HCT116 (cell line): ENCODE data around the gene B4GALT7. TPM values are rescaled to one million over a fixed set of nuclear protein-coding genes. Genes with fewer than 3 reads are reported as not detected.

Source experiments
- ATAC-seq: fragments of 200-7000 bp; cut with Tn5 transposase; 2 replicates; pipeline ENCODE4 v1.9.1; 2020; ENCODE audit warnings: mild to moderate bottlenecking, moderate library complexity
- BruUV-seq: library from RNA; stranded (reverse); fragments of 400-500 nt; replicated peaks from 2 replicates; lab custom pipeline; 2021; lab: Mats Ljungman, UMichigan
- CTCF ChIA-PET: fragments of 300-600 bp; sonication (Branson Sonifier 250); formaldehyde crosslinking; loops from one replicate; lab custom pipeline; 2021; ENCODE audit warnings: antibody characterized with exemption; lab: Charles Lee
- POLR2A ChIA-PET: fragments of 300-600, 350-600 bp; sonication (Branson Sonifier 250); formaldehyde crosslinking; loops from one replicate; lab custom pipeline; 2021; ENCODE audit warnings: antibody characterized with exemption; lab: Charles Lee
- RAD21 ChIA-PET, 2 experiments: fragments of 300-600 bp; sonication (Branson Sonifier 250); formaldehyde crosslinking; loops; one replicate each; lab custom pipeline; 2023; ENCODE audit warnings: low total read pairs in 2 of 2; ENCODE audit not compliant: uncharacterized antibody in 2 of 2, unreplicated experiment in 2 of 2, low non-redundant PET in 1 of 2; lab: Charles Lee
- DNase-seq: peaks from one replicate; pipeline ENCODE4 v3.0.0-alpha.2; 2010; ENCODE audit warnings: low read depth, low spot score
- H2AFZ ChIP-seq: fragments of 200-600 bp; shearing (Covaris generic), sonication (generic); 2 replicates; pipeline ENCODE4 v1.6.1; 2017; ENCODE audit warnings: low read depth, mixed run types, mixed read lengths, antibody characterized with exemption, low read length; ENCODE audit not compliant: poor library complexity, severe bottlenecking
- H3K27ac ChIP-seq: 2 replicates; pipeline ENCODE4 v1.5.1; 2012; ENCODE audit warnings: low read depth, low read length
- H3K27me3 ChIP-seq: fragments of 200-600 bp; sonication (generic); 2 replicates; pipeline ENCODE4 v1.6.1; 2016; ENCODE audit warnings: mixed run types, low read length, mixed read lengths; ENCODE audit not compliant: insufficient read depth
- H3K36me3 ChIP-seq, 2 experiments: fragments of 200-500 bp in 1 of 2; fragments of 200-600 bp in 1 of 2; sonication (Bioruptor generic) in 1 of 2; sonication (generic) in 1 of 2; 2 replicates each; pipeline versions ENCODE4 v1.5.1 to v1.6.1; 2014 to 2016; ENCODE audit warnings: low read length in 2 of 2, inconsistent platforms in 1 of 2, mixed read lengths in 1 of 2, mixed run types in 1 of 2; ENCODE audit not compliant: insufficient read depth in 2 of 2, control insufficient read depth in 1 of 2
- H3K4me1 ChIP-seq, 2 experiments: fragments of 200-600 bp in 1 of 2; sonication (generic) in 1 of 2; 2 replicates each; pipeline versions ENCODE4 v1.5.1 to v1.6.1; 2012 to 2017; ENCODE audit warnings: low read length in 2 of 2, inconsistent platforms in 1 of 2, mild to moderate bottlenecking in 1 of 2, mixed read lengths in 1 of 2, mixed run types in 1 of 2, moderate library complexity in 1 of 2; ENCODE audit not compliant: insufficient read depth in 2 of 2, control insufficient read depth in 1 of 2
- H3K4me2 ChIP-seq: fragments of 200-600 bp; sonication (generic); 2 replicates; pipeline ENCODE4 v1.6.1; 2017; ENCODE audit warnings: mixed run types, low read length, mixed read lengths
- H3K4me3 ChIP-seq, 2 experiments: fragments of 200-600 bp in 1 of 2; sonication (generic) in 1 of 2; replicated peaks in 1 of 2; 2 replicates each; pipeline ENCODE4 v1.5.1; 2011 to 2016; ENCODE audit warnings: low read length in 2 of 2, control low read depth in 1 of 2, low read depth in 1 of 2, mild to moderate bottlenecking in 1 of 2, mixed read lengths in 1 of 2, mixed run types in 1 of 2
- H3K79me2 ChIP-seq: fragments of 200-600 bp; sonication (generic); 2 replicates; pipeline ENCODE4 v1.6.1; 2017; ENCODE audit warnings: mild to moderate bottlenecking, mixed run types, low read length, moderate library complexity, mixed read lengths; ENCODE audit not compliant: insufficient read depth
- H3K9ac ChIP-seq: fragments of 200-600 bp; sonication (generic); 2 replicates; pipeline ENCODE4 v1.6.1; 2016; ENCODE audit warnings: low read length, mixed read lengths
- H3K9me2 ChIP-seq: fragments of 200-600 bp; sonication (generic), shearing (Covaris generic); 2 replicates; pipeline ENCODE4 v1.6.1; 2017; ENCODE audit warnings: mixed run types, mild to moderate bottlenecking, moderate library complexity; ENCODE audit not compliant: insufficient read depth
- H3K9me3 ChIP-seq, 2 experiments: fragments of 200-500 bp in 1 of 2; fragments of 200-600 bp in 1 of 2; sonication (Bioruptor generic) in 1 of 2; sonication (generic) in 1 of 2; 2 replicates each; pipeline ENCODE4 v1.6.1; 2014 to 2017; ENCODE audit warnings: low read length in 2 of 2, mixed read lengths in 2 of 2, inconsistent platforms in 1 of 2, low read depth in 1 of 2, mild to moderate bottlenecking in 1 of 2, mixed run types in 1 of 2, moderate library complexity in 1 of 2; ENCODE audit not compliant: control insufficient read depth in 1 of 2, insufficient read depth in 1 of 2
- H4K20me1 ChIP-seq: fragments of 200-600 bp; sonication (generic), shearing (Covaris generic); 2 replicates; pipeline ENCODE4 v1.6.1; 2017; ENCODE audit warnings: mixed run types, mild to moderate bottlenecking, moderate library complexity; ENCODE audit not compliant: insufficient read depth
- CTCF ChIP-seq, 3 experiments: fragments of 200-600 bp in 1 of 3; sonication (generic) in 1 of 3; IDR thresholded peaks in 2 of 3; conservative IDR thresholded peaks in 1 of 3; 2 replicates each; pipeline ENCODE4 v1.5.1; 2012 to 2017; ENCODE audit warnings: low read depth in 2 of 3, low read length in 2 of 3, antibody characterized with exemption in 1 of 3, borderline replicate concordance in 1 of 3, control low read depth in 1 of 3, mild to moderate bottlenecking in 1 of 3, mixed read lengths in 1 of 3, mixed run types in 1 of 3, moderate library complexity in 1 of 3; ENCODE audit not compliant: insufficient read depth in 1 of 3
- EGR1 ChIP-seq: IDR thresholded peaks from 2 replicates; pipeline ENCODE4 v1.6.1; 2012; ENCODE audit warnings: low read depth
- EZH2 ChIP-seq: fragments of 200-600 bp; sonication (generic); IDR thresholded peaks from 2 replicates; pipeline ENCODE4 v1.6.1; 2017; ENCODE audit warnings: antibody characterized with exemption, mixed run types
- FOSL1 ChIP-seq: IDR thresholded peaks from 2 replicates; pipeline ENCODE4 v1.6.1; 2012; ENCODE audit warnings: low read depth
- RAD21 ChIP-seq: IDR thresholded peaks from 2 replicates; pipeline ENCODE4 v1.6.1; 2012; ENCODE audit warnings: low read depth, mild to moderate bottlenecking
- SP1 ChIP-seq: IDR thresholded peaks from 2 replicates; pipeline ENCODE4 v1.6.1; 2012; ENCODE audit warnings: low read depth
- SRF ChIP-seq: IDR thresholded peaks from 2 replicates; pipeline ENCODE4 v1.6.1; 2012; ENCODE audit warnings: low read depth
- YY1 ChIP-seq: IDR thresholded peaks from 2 replicates; pipeline ENCODE4 v1.6.1; 2011; ENCODE audit warnings: low read length, low read depth, moderate library complexity, mild to moderate bottlenecking; ENCODE audit not compliant: insufficient replicate concordance; ENCODE audit errors: extremely low read depth
- ZBTB33 ChIP-seq: IDR thresholded peaks from 2 replicates; pipeline ENCODE4 v1.6.1; 2011; ENCODE audit warnings: mild to moderate bottlenecking, low read length, moderate library complexity; ENCODE audit not compliant: insufficient replicate concordance; ENCODE audit errors: extremely low read depth
- intact Hi-C: fragments of 100-400 bp; cut with micrococcal nuclease; formaldehyde crosslinking; loops from 2 replicates; pipeline ENCODE4 v1.10.0; 2022
- total RNA-seq: library from RNA; stranded (reverse); gene quantifications from one replicate; pipeline ENCODE4 v1.2.1, GENCODE V29; 2021; ENCODE audit not compliant: unreplicated experiment
- TF ChIP-seq, protein P1 (sequence below): IDR thresholded peaks from 2 replicates; pipeline ENCODE4 v1.6.1; 2012; ENCODE audit warnings: low read depth

Gene B4GALT7
- total RNA-seq, 1 experiment from 2014 or later = 25.2 TPM

GRCh38 chr5:177600508-177601018 is 631 bp downstream of the B4GALT7 start:
- intact Hi-C loops = loop anchor here (2.0 to 5.0 kb wide), 5 partner anchors 40 to 552 kb away; partner anchors contain the start of genes DDX41, NHP2 and PDLIM7
- ATAC-seq (no peak), DNase-seq (no peak)
- Histone ChIP-seq H3K4me3 (peak overlapping the region; percentile 88 to 90), H3K9me2 (no peaks in the 10 kb centered on the region), H3K4me1 (peaks cover 21 to 42% of the 10 kb centered on the region in 2 experiments), H3K9ac (peak overlapping the region; percentile 84), H3K36me3 (peaks cover 1 to 6% of the 10 kb centered on the region in 2 experiments; a peak in 2 of 4 replicates), H2AFZ (no peak overlapping the region), H3K79me2 (peaks cover 21% of the 10 kb centered on the region), H3K27ac (peak overlapping the region; percentile 76), H3K27me3 (no peaks in the 10 kb centered on the region), H3K4me2 (peak overlapping the region; percentile 87), H3K9me3 (no peaks in the 10 kb centered on the region), H4K20me1 (no peaks in the 10 kb centered on the region)
- CTCF ChIA-PET = no interaction called here
- RAD21 ChIA-PET = no interaction called here
- no TSS peak for BruUV-seq
- TF ChIP-seq YY1 (no peak), RAD21 (no peak), SP1 (no peak), ZBTB33 (no peak), CTCF (IDR thresholded peaks at IDR 0.05 in 2 of 3, conservative IDR thresholded peaks at IDR 0.05 in 1 of 3; ENCODE audit: borderline replicate concordance in 1 of 3, insufficient read depth in 1 of 3, low read depth in 2 of 3, low read length in 2 of 3) (no peak), SRF (no peak), FOSL1 (no peak), EZH2 (no peak), EGR1 (no peak)
- TF ChIP-seq, protein P1, sequence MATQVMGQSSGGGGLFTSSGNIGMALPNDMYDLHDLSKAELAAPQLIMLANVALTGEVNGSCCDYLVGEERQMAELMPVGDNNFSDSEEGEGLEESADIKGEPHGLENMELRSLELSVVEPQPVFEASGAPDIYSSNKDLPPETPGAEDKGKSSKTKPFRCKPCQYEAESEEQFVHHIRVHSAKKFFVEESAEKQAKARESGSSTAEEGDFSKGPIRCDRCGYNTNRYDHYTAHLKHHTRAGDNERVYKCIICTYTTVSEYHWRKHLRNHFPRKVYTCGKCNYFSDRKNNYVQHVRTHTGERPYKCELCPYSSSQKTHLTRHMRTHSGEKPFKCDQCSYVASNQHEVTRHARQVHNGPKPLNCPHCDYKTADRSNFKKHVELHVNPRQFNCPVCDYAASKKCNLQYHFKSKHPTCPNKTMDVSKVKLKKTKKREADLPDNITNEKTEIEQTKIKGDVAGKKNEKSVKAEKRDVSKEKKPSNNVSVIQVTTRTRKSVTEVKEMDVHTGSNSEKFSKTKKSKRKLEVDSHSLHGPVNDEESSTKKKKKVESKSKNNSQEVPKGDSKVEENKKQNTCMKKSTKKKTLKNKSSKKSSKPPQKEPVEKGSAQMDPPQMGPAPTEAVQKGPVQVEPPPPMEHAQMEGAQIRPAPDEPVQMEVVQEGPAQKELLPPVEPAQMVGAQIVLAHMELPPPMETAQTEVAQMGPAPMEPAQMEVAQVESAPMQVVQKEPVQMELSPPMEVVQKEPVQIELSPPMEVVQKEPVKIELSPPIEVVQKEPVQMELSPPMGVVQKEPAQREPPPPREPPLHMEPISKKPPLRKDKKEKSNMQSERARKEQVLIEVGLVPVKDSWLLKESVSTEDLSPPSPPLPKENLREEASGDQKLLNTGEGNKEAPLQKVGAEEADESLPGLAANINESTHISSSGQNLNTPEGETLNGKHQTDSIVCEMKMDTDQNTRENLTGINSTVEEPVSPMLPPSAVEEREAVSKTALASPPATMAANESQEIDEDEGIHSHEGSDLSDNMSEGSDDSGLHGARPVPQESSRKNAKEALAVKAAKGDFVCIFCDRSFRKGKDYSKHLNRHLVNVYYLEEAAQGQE = no peak
- POLR2A ChIA-PET = interaction anchor here (0.8 kb wide), 1 partner anchor 103 kb away, joined by 3 read pairs; the partner anchor contains the start of gene PDLIM7
